Dermis lymphatic vessel endothelial cell (primary cell): ENCODE measurements around the gene ZW10. TPM values are rescaled to one million over a fixed set of nuclear protein-coding genes. Genes with fewer than 3 reads are reported as not detected.

ENCODE experiments used
- total RNA-seq: library from RNA; depleted of rRNA; stranded (reverse); fragments of >200 nt; gene quantifications from 2 replicates; pipeline ENCODE4 v1.2.1, GENCODE V29; 2014

The ZW10 gene
- total RNA-seq, result 12.8 and 19.3 TPM in 2 replicates

GRCh38 chr11:113773416-113774173 is at the start of gene ZW10:
ZW10 (minus strand) TSS chr11:113773692; CDS start chr11:113773666, 26 bp downstream.

GRCh38 chr11:113779496-113779895 is 6.0 kb upstream of the ZW10 start, which contains the start of gene CLDN25:
CLDN25 (plus strand) TSS chr11:113779796; CDS start chr11:113779796, 0 bp downstream.

GRCh38 chr11:113705871-113706655 is 67.4 kb downstream of the ZW10 start, which contains the start of gene TMPRSS5:
TMPRSS5 (minus strand) TSS chr11:113706308; CDS start chr11:113706224, 84 bp downstream.

Other genes starting within 250 kb of the ZW10 start
- gene TMPRSS5, start 67.4 kb downstream of the ZW10 start, total RNA-seq, result 0.11 and 0.26 TPM in 2 replicates
- not detected in 2 replicates for gene CLDN25, start 6.1 kb upstream of the ZW10 start, total RNA-seq
- 23.3 and 32.7 TPM in 2 replicates for gene USP28, start 101.9 kb upstream of the ZW10 start, total RNA-seq
- gene HTR3B, start 131.1 kb upstream of the ZW10 start, total RNA-seq, result not detected in 2 replicates
- gene HTR3A, start 201.4 kb upstream of the ZW10 start, total RNA-seq, result not detected in 2 replicates